Kidney (tissue), 22 donors: ENCODE measurements around the gene POM121C. TPM values are rescaled to one million over a fixed set of nuclear protein-coding genes. Genes with fewer than 3 reads are reported as not detected.
"Not testable (repeated sequence)": the region's sequence is repeated elsewhere in the genome, so short reads cannot be mapped to it uniquely, and the experiment has no call there.

Source experiments
- DNase-seq, 5 donors: peaks; one replicate each; pipeline ENCODE4 v3.0.0-alpha.2; 2013 to 2020
- FAIRE-seq: peaks from 2 replicates; lab custom pipeline; 2012; peaks lifted over from hg19 to GRCh38; lab: Jason Lieb, UNC
- H3K27ac ChIP-seq, 2 donors: one replicate each; pipeline ENCODE4 v1.7.0; 2013; ENCODE audit warnings: low read depth in 2 of 2, low read length in 2 of 2, inconsistent platforms in 1 of 2
- H3K27me3 ChIP-seq: one replicate; pipeline ENCODE4 v1.7.1; 2013; ENCODE audit warnings: low read length, inconsistent platforms; ENCODE audit not compliant: control insufficient read depth, insufficient read depth
- H3K36me3 ChIP-seq, 3 donors: one replicate each; pipeline versions ENCODE4 v1.7.0 to v1.7.1; 2013; ENCODE audit warnings: low read length in 3 of 3, control low read depth in 1 of 3, inconsistent platforms in 1 of 3; ENCODE audit not compliant: insufficient read depth in 3 of 3, control insufficient read depth in 2 of 3
- H3K4me1 ChIP-seq, 3 donors: one replicate each; pipeline versions ENCODE4 v1.7.0 to v1.7.1; 2013; ENCODE audit warnings: low read length in 3 of 3, inconsistent platforms in 1 of 3, low read depth in 1 of 3; ENCODE audit not compliant: control insufficient read depth in 2 of 3, insufficient read depth in 2 of 3
- H3K4me3 ChIP-seq, 3 donors: one replicate each; pipeline versions ENCODE4 v1.7.0 to v1.8.1; 2013; ENCODE audit warnings: low read length in 3 of 3, control low read depth in 1 of 3, inconsistent platforms in 1 of 3
- H3K9ac ChIP-seq, 3 donors: one replicate each; pipeline versions ENCODE4 v1.7.0 to v1.7.1; 2013; ENCODE audit warnings: low read length in 3 of 3, control low read depth in 1 of 3, inconsistent platforms in 1 of 3
- H3K9me3 ChIP-seq, 3 donors: one replicate each; pipeline versions ENCODE4 v1.7.0 to v1.7.1; 2013; ENCODE audit warnings: low read length in 3 of 3, control low read depth in 1 of 3, inconsistent platforms in 1 of 3; ENCODE audit not compliant: control insufficient read depth in 2 of 3, insufficient read depth in 1 of 3
- CTCF ChIP-seq: IDR thresholded peaks from 3 replicates; pipeline ENCODE4 v1.5.1; 2012; ENCODE audit warnings: mild to moderate bottlenecking, moderate library complexity, borderline replicate concordance; ENCODE audit not compliant: insufficient read depth; ENCODE audit errors: extremely low read depth
- intact Hi-C: fragments of 100-400 bp; cut with DNase I; formaldehyde crosslinking; loops from one replicate; pipeline ENCODE4 v1.11.1; 2022
- long read RNA-seq, 10 donors: library from polyadenylated mRNA in 1 of 10; unstranded in 1 of 10; transcript quantifications; one replicate each; pipeline ENCODE4 v2.0.0 and lab custom pipeline, GENCODE V29; 2021 to 2026
- polyA plus RNA-seq: library from polyadenylated mRNA; stranded (reverse); fragments of 350-450 nt; fragmentation: Illumina TruSeq; extraction: RNeasy Lipid Tissue Mini Kit (QIAGEN cat#74804); gene quantifications from one replicate; pipeline ENCODE4 v1.2.3, GENCODE V29; 2014; ENCODE audit warnings: low read depth, low replicate concordance; ENCODE audit not compliant: insufficient read depth
- total RNA-seq: library from RNA; stranded (reverse); fragmentation: NEBNext Ultra II Directional; extraction: Animal tissue kit (Norgen Biotek cat#: 25700); gene quantifications from one replicate; pipeline ENCODE4 v1.2.1, GENCODE V29; 2021
- donor health status: control.
- donor health status: control.
- donor health status: control.
- donor health status: control.
- donor health status: control.
- donor health status: DM: yes; HTN: yes; CAD: no.
- donor health status: Normal renal cell carcinoma (clear cell type).

Gene POM121C
- 47.2 TPM for total RNA-seq
- polyA plus RNA-seq: 8.6 TPM
- long read RNA-seq, donor 1, partial matches to known transcripts: 8 of 11 reads
- long read RNA-seq, donor 1, other reads (novel, unspliced or antisense): 0 of 11 reads
- long read RNA-seq, donor 2: 0 reads
- long read RNA-seq, donor 3, full-length matches to known transcripts: 6 of 6 reads
- long read RNA-seq, donor 3, partial matches to known transcripts: 0 of 6 reads
- long read RNA-seq, donor 3, other reads (novel, unspliced or antisense): 0 of 6 reads
- long read RNA-seq, donor 4, partial matches to known transcripts: 0 of 2 reads
- long read RNA-seq, donor 4, other reads (novel, unspliced or antisense): 0 of 2 reads
- long read RNA-seq, donor 5: 0 reads
- long read RNA-seq, donor 6, full-length matches to known transcripts: 2 of 2 reads
- long read RNA-seq, donor 6, partial matches to known transcripts: 0 of 2 reads
- long read RNA-seq, donor 6, other reads (novel, unspliced or antisense): 0 of 2 reads
- long read RNA-seq, donor 7, partial matches to known transcripts: 13 of 31 reads
- long read RNA-seq, donor 7, other reads (novel, unspliced or antisense): 18 of 31 reads
- long read RNA-seq, donor 8, full-length matches to known transcripts: 6 of 12 reads
- long read RNA-seq, donor 8, partial matches to known transcripts: 6 of 12 reads
- long read RNA-seq, donor 8, other reads (novel, unspliced or antisense): 0 of 12 reads
- long read RNA-seq, donor 9, full-length matches to known transcripts: 1 of 6 reads
- long read RNA-seq, donor 9, partial matches to known transcripts: 5 of 6 reads
- long read RNA-seq, donor 9, other reads (novel, unspliced or antisense): 0 of 6 reads
- long read RNA-seq, donor 10, full-length matches to known transcripts: 5 of 13 reads
- long read RNA-seq, donor 10, partial matches to known transcripts: 8 of 13 reads
- long read RNA-seq, donor 10, other reads (novel, unspliced or antisense): 0 of 13 reads

GRCh38 chr7:75485979-75486643 lies at the start of gene POM121C:
TSS of gene POM121C (minus strand) at chr7:75486299. CDS start at chr7:75441496, 44,803 bp downstream.
- H3K36me3 ChIP-seq, H3K27me3 ChIP-seq, H3K4me1 ChIP-seq, FAIRE-seq, intact Hi-C loops, H3K9me3 ChIP-seq: not testable (repeated sequence)
- peak within 1 kb of the TSS in 2 of 3 donors; percentile 30 to 55 for H3K9ac ChIP-seq
- peak within 1 kb of the TSS; percentile 63 to 77 (median 74) for H3K4me3 ChIP-seq
- DNase-seq: peak; percentile 94 to 97 (median 95)
- peak within 1 kb of the TSS; percentile 76 to 82 for H3K27ac ChIP-seq

- FAIRE-seq: no peak
Measured at GRCh38 chr7:75534727-75535307, 48.7 kb upstream of the POM121C start.

GRCh38 chr7:75533926-75534325 lies 47.8 kb upstream of the POM121C start:
- TF ChIP-seq CTCF: no peak
- Histone ChIP-seq H3K4me3 (no peak overlapping the region), H3K27ac (no peak overlapping the region), H3K4me1 (no peaks in the 10 kb centered on the region), H3K9ac (no peak overlapping the region), H3K27me3 (no peaks in the 10 kb centered on the region), H3K36me3 (peaks cover 0 to 10% (median 6%) of the 10 kb centered on the region in 3 donors), H3K9me3 (no peaks in the 10 kb centered on the region)
- intact Hi-C loops: no loop called here
- DNase-seq (no peak), FAIRE-seq (no peak)

More at GRCh38 chr7:75534727-75535307, 48.7 kb upstream of the POM121C start:
- intact Hi-C loops: no loop called here
- Histone ChIP-seq H3K36me3 (peaks cover 0 to 16% (median 11%) of the 10 kb centered on the region in 3 donors), H3K9me3 (no peaks in the 10 kb centered on the region), H3K9ac (no peak overlapping the region), H3K4me3 (no peak overlapping the region), H3K27ac (no peak overlapping the region), H3K27me3 (no peaks in the 10 kb centered on the region), H3K4me1 (no peaks in the 10 kb centered on the region)
- TF ChIP-seq CTCF: no peak
- no peak for DNase-seq
